ENCODE data around the gene MANF.
"Not testable (repeated sequence)": the region's sequence is repeated elsewhere in the genome, so short reads cannot be mapped to it uniquely, and the experiment has no call there.

The MANF gene

GRCh38 chr3:51380601-51381332, 4.3 kb upstream of the MANF start:
- Histone ChIP-seq H3K27me3 (ENCODE audit: control insufficient read depth in 2 of 2, insufficient read depth in 2 of 2, low read length in 2 of 2) (peaks cover 0 to 2% of the 10 kb centered on the region in 2 donors), H3K9me3 (ENCODE audit: control insufficient read depth in 2 of 2, low read length in 2 of 2) (no peaks in the 10 kb centered on the region), H3K36me3 (ENCODE audit: control insufficient read depth in 2 of 2, insufficient read depth in 2 of 2, low read length in 2 of 2) (no peaks in the 10 kb centered on the region), H3K27ac (ENCODE audit: low read depth in 2 of 2, low read length in 2 of 2) (no peak overlapping the region), H3K9ac (ENCODE audit: low read depth in 1 of 2, low read length in 2 of 2) (no peak overlapping the region), H3K4me1 (ENCODE audit: control insufficient read depth in 2 of 2, insufficient read depth in 2 of 2, low read length in 2 of 2) (peaks cover 6 to 13% of the 10 kb centered on the region in 2 donors), H3K4me3 (ENCODE audit: low read length in 2 of 2) (no peak overlapping the region)

GRCh38 chr3:51381333-51381705, 3.8 kb upstream of the MANF start:
- peaks cover 0 to 2% of the 10 kb centered on the region in 2 donors for H3K27me3 ChIP-seq (ENCODE audit: control insufficient read depth in 2 of 2, insufficient read depth in 2 of 2, low read length in 2 of 2)
- no peak overlapping the region for H3K27ac ChIP-seq (ENCODE audit: low read depth in 2 of 2, low read length in 2 of 2)
- no peak overlapping the region for H3K4me3 ChIP-seq (ENCODE audit: low read length in 2 of 2)
- peaks cover 11 to 19% of the 10 kb centered on the region in 2 donors for H3K4me1 ChIP-seq (ENCODE audit: control insufficient read depth in 2 of 2, insufficient read depth in 2 of 2, low read length in 2 of 2)
- H3K36me3 ChIP-seq (ENCODE audit: control insufficient read depth in 2 of 2, insufficient read depth in 2 of 2, low read length in 2 of 2), result no peaks in the 10 kb centered on the region
- H3K9ac ChIP-seq (ENCODE audit: low read depth in 1 of 2, low read length in 2 of 2), result no peak overlapping the region
- no peaks in the 10 kb centered on the region for H3K9me3 ChIP-seq (ENCODE audit: control insufficient read depth in 2 of 2, low read length in 2 of 2)

- Histone ChIP-seq H3K27me3 (ENCODE audit: control insufficient read depth in 2 of 2, insufficient read depth in 2 of 2, low read length in 2 of 2) (peaks cover 0 to 2% of the 10 kb centered on the region in 2 donors), H3K4me3 (ENCODE audit: low read length in 2 of 2) (no peak overlapping the region), H3K4me1 (ENCODE audit: control insufficient read depth in 2 of 2, insufficient read depth in 2 of 2, low read length in 2 of 2) (peaks cover 14 to 25% of the 10 kb centered on the region in 2 donors), H3K27ac (ENCODE audit: low read depth in 2 of 2, low read length in 2 of 2) (no peak overlapping the region), H3K9me3 (ENCODE audit: control insufficient read depth in 2 of 2, low read length in 2 of 2) (no peaks in the 10 kb centered on the region), H3K36me3 (ENCODE audit: control insufficient read depth in 2 of 2, insufficient read depth in 2 of 2, low read length in 2 of 2) (no peaks in the 10 kb centered on the region), H3K9ac (ENCODE audit: low read depth in 1 of 2, low read length in 2 of 2) (no peak overlapping the region)
These were observed 2.9 kb upstream of the MANF start for GRCh38 chr3:51382076-51382745.

- Histone ChIP-seq H3K4me3 (ENCODE audit: low read length in 2 of 2) (peak overlapping the region in 1 of 2 donors; percentile 97), H3K27ac (ENCODE audit: low read depth in 2 of 2, low read length in 2 of 2) (no peak overlapping the region), H3K9me3 (ENCODE audit: control insufficient read depth in 2 of 2, low read length in 2 of 2) (no peaks in the 10 kb centered on the region), H3K27me3 (ENCODE audit: control insufficient read depth in 2 of 2, insufficient read depth in 2 of 2, low read length in 2 of 2) (no peaks in the 10 kb centered on the region), H3K36me3 (ENCODE audit: control insufficient read depth in 2 of 2, insufficient read depth in 2 of 2, low read length in 2 of 2) (peaks cover 5% of the 10 kb centered on the region in 2 donors), H3K4me1 (ENCODE audit: control insufficient read depth in 2 of 2, insufficient read depth in 2 of 2, low read length in 2 of 2) (peaks cover 23 to 30% of the 10 kb centered on the region in 2 donors), H3K9ac (ENCODE audit: low read depth in 1 of 2, low read length in 2 of 2) (peak overlapping the region in 1 of 2 donors; percentile 6)
These were observed 2.0 kb upstream of the MANF start for GRCh38 chr3:51382947-51383578.

GRCh38 chr3:51384055-51384725, 901 bp upstream of the MANF start:
- Histone ChIP-seq H3K9me3 (ENCODE audit: control insufficient read depth in 2 of 2, low read length in 2 of 2) (no peaks in the 10 kb centered on the region), H3K4me3 (ENCODE audit: low read length in 2 of 2) (peak overlapping the region; percentile 97 to 98), H3K36me3 (ENCODE audit: control insufficient read depth in 2 of 2, insufficient read depth in 2 of 2, low read length in 2 of 2) (peaks cover 8 to 15% of the 10 kb centered on the region in 2 donors), H3K27me3 (ENCODE audit: control insufficient read depth in 2 of 2, insufficient read depth in 2 of 2, low read length in 2 of 2) (no peaks in the 10 kb centered on the region), H3K4me1 (ENCODE audit: control insufficient read depth in 2 of 2, insufficient read depth in 2 of 2, low read length in 2 of 2) (peaks cover 34 to 41% of the 10 kb centered on the region in 2 donors), H3K9ac (ENCODE audit: low read depth in 1 of 2, low read length in 2 of 2) (peak overlapping the region; percentile 88 to 96), H3K27ac (ENCODE audit: low read depth in 2 of 2, low read length in 2 of 2) (peak overlapping the region; percentile 84 to 96)

- Histone ChIP-seq H3K4me3 (ENCODE audit: low read length in 2 of 2) (peak overlapping the region; percentile 89 to 98), H3K9me3 (ENCODE audit: control insufficient read depth in 2 of 2, low read length in 2 of 2) (no peaks in the 10 kb centered on the region), H3K27ac (ENCODE audit: low read depth in 2 of 2, low read length in 2 of 2) (peak overlapping the region; percentile 82 to 96), H3K9ac (ENCODE audit: low read depth in 1 of 2, low read length in 2 of 2) (peak overlapping the region; percentile 74 to 84), H3K36me3 (ENCODE audit: control insufficient read depth in 2 of 2, insufficient read depth in 2 of 2, low read length in 2 of 2) (peaks cover 8 to 15% of the 10 kb centered on the region in 2 donors), H3K27me3 (ENCODE audit: control insufficient read depth in 2 of 2, insufficient read depth in 2 of 2, low read length in 2 of 2) (no peaks in the 10 kb centered on the region), H3K4me1 (ENCODE audit: control insufficient read depth in 2 of 2, insufficient read depth in 2 of 2, low read length in 2 of 2) (peaks cover 43 to 54% of the 10 kb centered on the region in 2 donors)
These were observed 565 bp downstream of the MANF start for GRCh38 chr3:51385621-51386091.

- Histone ChIP-seq H3K4me3 (ENCODE audit: low read length in 2 of 2) (peak overlapping the region; percentile 89 to 98), H3K27ac (ENCODE audit: low read depth in 2 of 2, low read length in 2 of 2) (peak overlapping the region; percentile 82 to 96), H3K4me1 (ENCODE audit: control insufficient read depth in 2 of 2, insufficient read depth in 2 of 2, low read length in 2 of 2) (peaks cover 45 to 56% of the 10 kb centered on the region in 2 donors), H3K36me3 (ENCODE audit: control insufficient read depth in 2 of 2, insufficient read depth in 2 of 2, low read length in 2 of 2) (peaks cover 8 to 15% of the 10 kb centered on the region in 2 donors), H3K9me3 (ENCODE audit: control insufficient read depth in 2 of 2, low read length in 2 of 2) (no peaks in the 10 kb centered on the region), H3K9ac (ENCODE audit: low read depth in 1 of 2, low read length in 2 of 2) (peak overlapping the region; percentile 74 to 84), H3K27me3 (ENCODE audit: control insufficient read depth in 2 of 2, insufficient read depth in 2 of 2, low read length in 2 of 2) (no peaks in the 10 kb centered on the region)
These were observed 1.2 kb downstream of the MANF start for GRCh38 chr3:51386159-51386851.

- Histone ChIP-seq H3K9me3 (ENCODE audit: control insufficient read depth in 2 of 2, low read length in 2 of 2) (no peaks in the 10 kb centered on the region), H3K27ac (ENCODE audit: low read depth in 2 of 2, low read length in 2 of 2) (no peak overlapping the region), H3K4me1 (ENCODE audit: control insufficient read depth in 2 of 2, insufficient read depth in 2 of 2, low read length in 2 of 2) (peaks cover 45 to 56% of the 10 kb centered on the region in 2 donors), H3K9ac (ENCODE audit: low read depth in 1 of 2, low read length in 2 of 2) (peak overlapping the region in 1 of 2 donors; percentile 74), H3K27me3 (ENCODE audit: control insufficient read depth in 2 of 2, insufficient read depth in 2 of 2, low read length in 2 of 2) (no peaks in the 10 kb centered on the region), H3K36me3 (ENCODE audit: control insufficient read depth in 2 of 2, insufficient read depth in 2 of 2, low read length in 2 of 2) (peaks cover 8 to 15% of the 10 kb centered on the region in 2 donors), H3K4me3 (ENCODE audit: low read length in 2 of 2) (peak overlapping the region in 1 of 2 donors; percentile 89)
These were observed 1.8 kb downstream of the MANF start for GRCh38 chr3:51386852-51387229.

GRCh38 chr3:51387281-51387680, 2.2 kb downstream of the MANF start:
- peaks cover 48 to 60% of the 10 kb centered on the region in 2 donors for H3K4me1 ChIP-seq (ENCODE audit: control insufficient read depth in 2 of 2, insufficient read depth in 2 of 2, low read length in 2 of 2)
- H3K36me3 ChIP-seq (ENCODE audit: control insufficient read depth in 2 of 2, insufficient read depth in 2 of 2, low read length in 2 of 2), result peaks cover 8 to 15% of the 10 kb centered on the region in 2 donors
- not testable (repeated sequence) for H3K9ac ChIP-seq (ENCODE audit: low read depth in 1 of 2, low read length in 2 of 2); H3K9me3 ChIP-seq (ENCODE audit: control insufficient read depth in 2 of 2, low read length in 2 of 2); H3K27ac ChIP-seq (ENCODE audit: low read depth in 2 of 2, low read length in 2 of 2); H3K27me3 ChIP-seq (ENCODE audit: control insufficient read depth in 2 of 2, insufficient read depth in 2 of 2, low read length in 2 of 2)
- H3K4me3 ChIP-seq (ENCODE audit: low read length in 2 of 2), result peak overlapping the region in 1 of 2 donors; percentile 42
